Activated naive CD8-positive, alpha-beta T cell treated with anti-CD3 and anti-CD28 coated beads, Interleukin-2, amount 50 U/mL, for 16 hours (primary cell): Measurements from ENCODE around the gene FBRS.
A peak's percentile ranks its signal among the peaks of the same experiment; 100 is the strongest.
"Not testable (repeated sequence)": the region's sequence is repeated elsewhere in the genome, so short reads cannot be mapped to it uniquely, and the experiment has no call there.

Experiments used
- DNase-seq: peaks from one replicate; pipeline ENCODE4 v3.0.0-alpha.2; 2020; ENCODE audit warnings: low read depth, low spot score

Gene FBRS

DNA sequence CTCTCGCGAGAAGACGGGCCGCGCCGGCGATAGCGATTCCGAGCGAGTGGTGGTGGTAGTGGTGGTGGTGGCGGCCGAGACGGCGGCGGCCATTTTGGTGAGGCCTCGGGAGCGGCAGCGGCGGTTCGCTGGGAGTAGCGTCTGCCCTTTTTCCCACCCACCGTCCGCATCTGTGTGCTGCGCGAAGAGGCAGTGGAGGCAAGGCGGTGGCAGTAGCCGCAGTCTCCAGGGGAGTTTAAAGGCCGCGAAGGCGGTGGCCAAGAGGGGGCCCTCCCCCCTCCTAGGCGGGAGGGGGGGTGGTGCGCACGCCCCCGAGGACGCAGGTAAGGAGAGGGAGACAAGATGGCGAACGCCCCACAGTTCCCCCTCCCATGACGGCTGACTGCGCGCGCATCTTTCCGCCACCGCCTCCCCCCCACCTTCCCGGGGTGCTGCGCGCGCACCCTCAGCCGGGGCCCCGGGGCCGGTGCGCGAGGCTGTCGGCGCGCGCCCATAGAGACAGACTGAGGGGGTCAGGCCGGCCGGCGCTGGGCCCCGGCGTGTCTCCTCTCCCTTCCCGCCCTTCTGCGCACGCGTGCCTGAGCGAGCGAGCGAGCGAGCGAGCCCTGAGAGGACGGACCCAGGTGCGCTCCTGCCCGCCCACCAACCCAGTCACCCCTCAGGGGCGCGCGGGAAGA is 40.0 kb downstream of the FBRS start:
- DNase-seq = peak; percentile 96

DNA sequence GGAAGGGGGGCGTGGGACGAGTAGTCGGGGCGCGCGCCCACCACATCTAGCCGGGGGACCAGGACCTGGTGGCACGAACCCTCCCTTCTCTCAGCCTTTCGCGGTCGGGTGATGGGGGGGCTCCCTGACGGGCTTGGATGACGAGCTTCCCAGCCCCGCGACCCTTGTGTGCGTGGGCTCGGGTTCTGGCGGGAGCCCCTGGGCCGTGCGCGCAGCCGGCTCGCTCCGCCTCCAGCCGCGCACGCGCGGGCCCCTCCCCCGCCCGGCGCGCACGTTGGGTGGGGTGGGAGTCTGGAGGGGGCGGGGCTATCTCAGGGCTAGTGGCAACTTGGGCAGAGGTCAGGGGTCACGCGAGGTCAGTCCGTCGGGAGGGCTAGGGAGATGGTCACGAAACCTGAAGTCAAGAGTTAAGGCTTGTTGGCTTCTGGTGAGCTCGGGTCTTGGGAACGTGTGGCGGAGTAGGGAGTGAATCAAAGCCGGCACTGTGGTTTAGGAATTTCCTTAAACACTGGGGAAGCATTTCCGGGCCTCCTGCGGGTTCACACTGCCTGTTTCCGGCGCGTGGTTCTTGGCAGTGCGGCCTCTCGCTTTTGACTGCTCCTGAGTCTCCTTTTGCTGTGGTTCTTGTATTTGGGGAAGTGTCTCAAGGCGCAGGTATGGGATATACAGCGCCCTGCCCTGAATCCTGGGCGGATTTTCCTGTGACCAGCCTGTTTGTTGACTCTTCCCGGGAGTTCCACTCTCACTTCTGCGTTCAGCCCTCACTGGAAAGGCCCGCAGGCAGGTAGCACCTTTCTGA is 40.8 kb downstream of the FBRS start, which contains the start of gene SRCAP:
Gene SRCAP (plus strand): TSS at position 356 of the 799 bp plus-strand sequence. CDS start 1,654 bp downstream, outside the sequence.
- DNase-seq = peak; percentile 62

DNA sequence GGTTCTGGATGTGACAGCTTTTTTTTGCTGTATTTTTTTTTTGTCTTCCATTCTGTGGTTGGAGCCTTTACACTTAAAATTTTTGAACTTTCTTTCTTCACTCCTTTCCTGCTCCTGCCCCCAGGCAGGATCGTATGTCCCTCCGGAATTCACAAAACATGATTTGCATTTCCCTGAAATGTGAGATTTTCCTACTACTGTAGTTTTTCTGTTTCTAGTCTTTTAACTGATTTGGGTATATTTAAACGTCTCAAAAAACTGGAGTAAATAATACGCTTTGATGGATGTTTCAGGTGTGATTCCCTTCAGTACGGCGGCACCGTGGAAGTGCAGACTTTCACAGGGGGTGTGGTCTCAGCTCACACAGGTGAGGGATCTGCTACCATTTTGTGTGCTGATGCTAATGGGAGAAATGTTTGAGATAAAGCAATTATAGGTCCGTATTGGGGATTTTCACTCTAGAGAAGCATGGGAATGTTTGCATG is 41.4 kb downstream of the FBRS start:
- no peak for DNase-seq

DNA sequence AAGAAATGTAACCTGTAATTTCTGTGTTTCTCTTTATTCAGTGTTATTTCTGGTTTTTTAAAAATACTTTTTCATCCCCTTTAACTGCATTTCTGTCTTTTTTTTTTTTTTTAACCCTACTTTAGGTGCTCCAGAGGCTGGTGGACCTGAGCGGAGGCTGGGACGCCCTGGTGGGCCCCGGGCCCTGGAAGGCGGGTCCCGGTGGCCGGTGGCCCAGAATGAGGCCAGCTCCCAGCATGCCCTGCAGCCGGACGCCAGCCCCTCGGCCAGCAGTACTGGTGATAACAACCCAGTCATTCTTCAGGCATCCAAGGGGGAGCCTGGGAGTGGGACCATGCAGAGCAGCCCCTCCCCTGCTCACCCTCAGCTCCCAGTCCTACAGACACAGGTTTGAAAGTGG is 42.3 kb downstream of the FBRS start:
- no peak for DNase-seq

DNA sequence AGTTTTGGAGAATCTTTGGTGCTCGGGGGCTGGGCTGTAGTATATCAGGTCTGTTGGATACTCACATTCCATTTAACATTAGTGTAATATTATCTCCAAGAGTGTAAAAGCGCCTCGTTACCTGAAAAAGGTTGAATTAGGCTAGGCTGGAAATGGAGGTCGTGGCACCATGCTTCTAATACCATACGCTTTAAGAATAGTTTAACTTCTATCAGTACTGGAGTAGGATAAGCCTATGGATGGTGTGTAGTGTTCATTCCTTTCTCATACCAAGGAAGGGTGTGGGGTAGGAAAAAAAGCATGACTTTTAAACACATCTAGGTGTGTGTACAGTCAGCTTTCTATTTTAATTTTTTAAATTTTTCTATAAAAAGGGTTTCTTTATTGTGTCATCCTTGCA is 42.7 kb downstream of the FBRS start:
- DNase-seq = no peak

DNA sequence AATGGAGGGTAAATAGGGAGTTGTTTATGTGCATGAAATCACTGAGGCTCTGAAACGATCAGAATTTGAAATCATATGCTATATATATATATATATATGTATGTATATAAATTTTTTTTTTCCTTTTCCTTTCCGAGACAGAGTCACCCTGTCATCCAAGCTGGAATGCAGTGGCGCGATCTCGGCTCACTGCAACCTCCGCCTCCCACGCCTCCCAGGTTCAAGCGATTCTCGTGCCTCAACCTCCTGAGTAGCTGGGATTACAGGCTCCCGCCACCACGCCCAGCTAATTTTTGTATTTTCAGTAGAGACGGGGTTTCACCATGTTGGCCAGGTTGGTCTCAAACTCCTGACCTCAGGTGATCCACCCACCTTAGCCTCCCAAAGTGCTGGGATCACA is 44.8 kb downstream of the FBRS start:
- DNase-seq = not testable (repeated sequence)

DNA sequence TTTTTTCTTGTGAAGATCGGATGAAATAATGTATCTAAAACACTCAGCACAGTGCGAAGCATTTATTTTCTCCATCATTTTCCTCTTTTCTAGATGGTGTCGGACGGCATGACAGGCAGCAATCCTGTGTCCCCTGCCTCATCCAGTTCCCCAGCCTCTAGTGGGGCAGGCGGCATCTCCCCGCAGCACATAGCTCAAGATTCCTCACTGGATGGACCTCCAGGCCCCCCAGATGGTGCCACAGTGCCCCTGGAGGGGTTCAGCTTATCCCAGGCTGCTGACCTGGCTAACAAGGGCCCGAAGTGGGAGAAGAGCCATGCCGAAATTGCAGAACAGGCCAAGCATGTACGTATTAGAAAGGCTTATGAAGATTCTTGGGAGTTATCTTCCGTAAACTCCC is 45.7 kb downstream of the FBRS start:
- DNase-seq = no peak

DNA sequence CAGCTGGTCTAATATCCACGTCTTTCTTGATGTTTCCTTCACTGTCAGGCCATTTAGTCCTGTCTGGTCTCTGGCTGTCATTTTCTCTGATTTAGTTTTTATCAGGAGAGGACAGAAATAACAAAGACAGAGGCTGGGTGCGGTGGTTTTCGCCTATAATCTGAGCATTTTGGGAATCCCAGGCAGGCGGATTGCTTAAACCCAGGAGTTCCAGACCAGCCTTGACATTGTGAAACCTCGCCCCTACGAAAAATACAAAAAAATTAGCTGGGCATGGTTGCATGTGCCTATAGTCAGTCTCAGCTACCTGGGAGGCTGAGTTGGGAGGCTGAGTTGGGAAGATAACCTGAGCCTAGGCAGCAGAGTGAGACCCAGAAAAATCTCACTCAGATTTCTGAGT is 47.8 kb downstream of the FBRS start:
- DNase-seq = no peak

DNA sequence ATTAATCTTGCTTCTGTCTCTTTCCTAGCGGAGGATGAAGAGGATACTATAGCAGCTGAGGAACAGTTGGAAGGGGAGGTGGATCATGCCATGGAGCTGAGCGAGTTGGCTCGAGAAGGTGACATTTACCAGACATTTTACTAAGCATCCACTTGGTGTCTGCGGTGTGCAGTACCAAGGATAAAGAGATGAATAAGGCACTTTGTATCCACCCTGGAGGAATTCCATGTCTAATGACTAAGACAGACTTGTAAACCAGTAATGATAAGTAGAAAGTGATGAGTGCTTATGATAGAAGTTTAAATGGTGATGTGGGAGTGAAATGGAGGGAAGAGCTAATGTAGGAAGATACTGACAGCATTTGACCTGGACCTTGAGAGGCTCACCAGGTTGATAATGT is 52.7 kb downstream of the FBRS start:
- DNase-seq = no peak

DNA sequence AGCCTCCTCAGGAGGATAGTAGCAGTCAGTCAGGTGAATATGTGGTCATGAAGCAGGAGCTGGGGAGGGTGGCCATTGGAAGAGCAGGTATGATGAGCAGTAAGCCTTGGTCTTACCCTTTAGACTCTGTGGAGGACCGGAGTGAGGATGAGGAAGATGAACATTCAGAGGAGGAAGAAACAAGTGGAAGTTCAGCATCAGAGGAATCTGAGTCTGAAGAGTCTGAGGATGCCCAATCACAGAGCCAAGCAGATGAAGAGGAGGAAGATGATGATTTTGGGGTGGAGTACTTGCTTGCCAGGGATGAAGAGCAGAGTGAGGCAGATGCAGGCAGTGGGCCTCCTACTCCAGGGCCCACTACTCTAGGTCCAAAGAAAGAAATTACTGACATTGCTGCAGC is 53.5 kb downstream of the FBRS start:
- no peak for DNase-seq

DNA sequence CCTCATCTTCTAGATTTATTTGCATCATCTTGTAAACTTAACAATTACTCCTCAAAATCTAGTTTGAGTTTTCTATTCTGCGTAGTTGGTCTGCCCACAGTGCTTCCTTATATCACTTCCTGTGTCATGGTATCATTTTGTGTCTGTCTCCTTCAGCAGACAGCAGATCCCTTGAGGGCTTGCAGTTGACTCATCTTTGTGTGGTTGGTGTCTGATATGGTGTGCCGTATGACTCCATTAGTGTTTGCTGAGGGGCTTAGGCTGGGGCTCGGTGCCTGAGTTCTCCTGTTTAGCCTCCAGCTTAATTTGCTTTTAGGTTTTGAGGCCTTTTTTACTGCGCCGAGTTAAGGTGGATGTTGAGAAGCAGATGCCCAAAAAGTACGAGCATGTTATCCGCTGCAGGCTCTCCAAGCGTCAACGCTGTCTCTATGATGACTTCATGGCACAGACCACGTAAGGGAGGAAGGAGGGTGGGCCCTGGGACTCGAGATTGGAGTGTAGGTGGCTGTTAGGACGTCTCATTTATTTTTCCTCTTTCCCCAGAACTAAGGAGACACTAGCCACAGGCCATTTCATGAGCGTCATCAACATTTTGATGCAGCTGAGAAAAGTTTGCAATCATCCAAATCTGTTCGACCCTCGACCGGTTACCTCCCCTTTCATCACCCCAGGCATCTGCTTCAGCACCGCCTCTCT is 57.7 kb downstream of the FBRS start:
- DNase-seq = no peak

DNA sequence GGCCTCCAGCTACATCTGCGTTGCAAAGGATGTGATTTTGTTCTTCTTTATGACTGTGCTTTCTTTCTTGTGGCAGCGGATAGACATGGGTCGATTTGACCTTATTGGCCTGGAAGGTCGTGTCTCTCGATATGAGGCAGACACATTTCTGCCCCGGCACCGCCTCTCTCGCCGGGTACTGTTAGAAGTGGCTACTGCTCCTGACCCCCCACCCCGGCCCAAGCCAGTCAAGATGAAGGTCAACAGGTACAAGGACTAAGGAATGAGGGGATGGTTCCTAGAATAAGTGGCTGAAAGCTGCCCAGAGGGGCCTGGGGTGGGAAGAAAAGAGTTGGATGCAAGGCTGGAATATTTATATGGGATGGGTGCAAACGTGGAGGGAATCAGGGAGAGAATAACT is 61.9 kb downstream of the FBRS start:
- no peak for DNase-seq
